T-helper 17 cell (primary cell): ENCODE results near the gene KCTD2. TPM values are rescaled to one million over a fixed set of nuclear protein-coding genes. Genes with fewer than 3 reads are reported as not detected.

Experiments used
- ATAC-seq: fragments of 150-1000 bp; cut with Tn5 transposase; 2 replicates; pipeline ENCODE4 v1.10.0; 2021; ENCODE audit warnings: mild to moderate bottlenecking, moderate library complexity
- DNase-seq, 3 donors: peaks; one replicate each; pipeline versions ENCODE4 v3.0.0 to v3.0.0-alpha.2; 2020 to 2021
- H3K9me3 ChIP-seq: one replicate; pipeline ENCODE4 v1.7.0; 2013; ENCODE audit warnings: low read length, mild to moderate bottlenecking; ENCODE audit not compliant: control insufficient read depth, poor library complexity, severe bottlenecking
- H3K27ac Mint-ChIP-seq: one replicate; pipeline ENCODE4 v1.8.0; 2022; ENCODE audit warnings: mild to moderate bottlenecking, moderate library complexity, mixed read lengths
- H3K27me3 Mint-ChIP-seq: one replicate; pipeline ENCODE4 v1.8.0; 2022; ENCODE audit warnings: mixed read lengths
- H3K36me3 Mint-ChIP-seq: one replicate; pipeline ENCODE4 v1.8.0; 2022; ENCODE audit warnings: low read depth, mixed read lengths
- H3K4me1 Mint-ChIP-seq: one replicate; pipeline ENCODE4 v1.8.0; 2022; ENCODE audit warnings: mild to moderate bottlenecking, mixed read lengths
- H3K4me3 Mint-ChIP-seq: one replicate; pipeline ENCODE4 v1.8.0; 2022; ENCODE audit warnings: mild to moderate bottlenecking, moderate library complexity, mixed read lengths
- total RNA-seq, 4 donors: library from RNA in 2 of 4; stranded (reverse) in 2 of 4; gene quantifications; one replicate each; pipeline ENCODE4 v1.2.3 and lab custom pipeline; 2022 to 2026

Gene KCTD2
- total RNA-seq, 2 donors from 2014 or later: 20.4 to 27.7 TPM

- H3K9me3 ChIP-seq: no peaks in the 10 kb centered on the region
- peak overlapping the region; percentile 3 for H3K27ac Mint-ChIP-seq
- ATAC-seq: no peak
- H3K4me3 Mint-ChIP-seq: peak overlapping the region; percentile 31
- H3K4me1 Mint-ChIP-seq: peaks cover 19% of the 10 kb centered on the region
- no peak for DNase-seq
- H3K27me3 Mint-ChIP-seq: no peaks in the 10 kb centered on the region
- H3K36me3 Mint-ChIP-seq: no peaks in the 10 kb centered on the region
These were observed 32.0 kb downstream of the KCTD2 start for GRCh38 chr17:75079023-75079373.

GRCh38 chr17:75081611-75082540, 34.9 kb downstream of the KCTD2 start:
- H3K36me3 Mint-ChIP-seq: no peaks in the 10 kb centered on the region
- peaks cover 28% of the 10 kb centered on the region for H3K4me1 Mint-ChIP-seq
- ATAC-seq (no peak), DNase-seq (no peak)
- no peaks in the 10 kb centered on the region for H3K27me3 Mint-ChIP-seq
- no peaks in the 10 kb centered on the region for H3K9me3 ChIP-seq
- H3K27ac Mint-ChIP-seq: no peak overlapping the region
- no peak overlapping the region for H3K4me3 Mint-ChIP-seq

- Mint-ChIP-seq H3K4me3 (no peak overlapping the region), H3K27ac (no peak overlapping the region), H3K27me3 (no peaks in the 10 kb centered on the region)
These were observed 35.7 kb downstream of the KCTD2 start for GRCh38 chr17:75082683-75083082.

GRCh38 chr17:75084039-75084660, 37.1 kb downstream of the KCTD2 start:
- peaks cover 29% of the 10 kb centered on the region for H3K4me1 Mint-ChIP-seq
- DNase-seq (no peak), ATAC-seq (no peak)
- no peaks in the 10 kb centered on the region for H3K9me3 ChIP-seq
- H3K4me3 Mint-ChIP-seq: peak overlapping the region; percentile 19
- peak overlapping the region; percentile 16 for H3K27ac Mint-ChIP-seq
- H3K36me3 Mint-ChIP-seq: no peaks in the 10 kb centered on the region
- H3K27me3 Mint-ChIP-seq: no peaks in the 10 kb centered on the region

More at GRCh38 chr17:75082683-75083082, 35.7 kb downstream of the KCTD2 start:
- no peak for ATAC-seq
- H3K36me3 Mint-ChIP-seq: no peaks in the 10 kb centered on the region
- DNase-seq: no peak
- H3K9me3 ChIP-seq: no peaks in the 10 kb centered on the region
- peaks cover 26% of the 10 kb centered on the region for H3K4me1 Mint-ChIP-seq

GRCh38 chr17:75086496-75087181, 39.6 kb downstream of the KCTD2 start:
- peak overlapping the region; percentile 89 for H3K4me3 Mint-ChIP-seq
- no peaks in the 10 kb centered on the region for H3K36me3 Mint-ChIP-seq
- peak overlapping the region; percentile 71 for H3K27ac Mint-ChIP-seq
- no peak for DNase-seq
- peaks cover 48% of the 10 kb centered on the region for H3K4me1 Mint-ChIP-seq
- no peaks in the 10 kb centered on the region for H3K9me3 ChIP-seq
- ATAC-seq: no peak
- H3K27me3 Mint-ChIP-seq: no peaks in the 10 kb centered on the region

- H3K9me3 ChIP-seq: no peaks in the 10 kb centered on the region
- no peaks in the 10 kb centered on the region for H3K27me3 Mint-ChIP-seq
- ATAC-seq (peak; percentile 7), DNase-seq (no peak)
- H3K27ac Mint-ChIP-seq: peak overlapping the region; percentile 71
- H3K36me3 Mint-ChIP-seq: no peaks in the 10 kb centered on the region
- peaks cover 51% of the 10 kb centered on the region for H3K4me1 Mint-ChIP-seq
- peak overlapping the region; percentile 89 for H3K4me3 Mint-ChIP-seq
These were observed 40.1 kb downstream of the KCTD2 start for GRCh38 chr17:75087182-75087557.

- peaks cover 54% of the 10 kb centered on the region for H3K4me1 Mint-ChIP-seq
- no peaks in the 10 kb centered on the region for H3K27me3 Mint-ChIP-seq
- peak within 1 kb of the TSS; percentile 89 for H3K4me3 Mint-ChIP-seq
- no peaks in the 10 kb centered on the region for H3K9me3 ChIP-seq
- H3K36me3 Mint-ChIP-seq: peaks cover 2% of the 10 kb centered on the region
- H3K27ac Mint-ChIP-seq: peak within 1 kb of the TSS; percentile 71
- ATAC-seq (peak; percentile 74), DNase-seq (peak in 2 of 3 donors; percentile 27 to 29)
These were observed 40.8 kb downstream of the KCTD2 start, which contains the start of gene SLC16A5 for GRCh38 chr17:75087558-75088453. SLC16A5 (plus strand) TSS chr17:75087954; CDS start chr17:75093637, 5,683 bp downstream.

- Mint-ChIP-seq H3K4me3 (peak overlapping the region; percentile 89), H3K27ac (peak overlapping the region; percentile 90), H3K36me3 (peaks cover 2% of the 10 kb centered on the region), H3K4me1 (peaks cover 54% of the 10 kb centered on the region), H3K27me3 (no peaks in the 10 kb centered on the region)
- H3K9me3 ChIP-seq: no peaks in the 10 kb centered on the region
- DNase-seq: no peak
- ATAC-seq: peak; percentile 12
These were observed 41.7 kb downstream of the KCTD2 start for GRCh38 chr17:75088465-75089417.

- no peaks in the 10 kb centered on the region for H3K9me3 ChIP-seq
- H3K4me1 Mint-ChIP-seq: peaks cover 48% of the 10 kb centered on the region
- ATAC-seq (no peak), DNase-seq (no peak)
- H3K4me3 Mint-ChIP-seq: peak overlapping the region; percentile 58
- H3K27me3 Mint-ChIP-seq: no peaks in the 10 kb centered on the region
- H3K36me3 Mint-ChIP-seq: peaks cover 2% of the 10 kb centered on the region
- peak overlapping the region; percentile 77 for H3K27ac Mint-ChIP-seq
These were observed 44.1 kb downstream of the KCTD2 start for GRCh38 chr17:75090871-75091854.

GRCh38 chr17:75091855-75092327, 44.9 kb downstream of the KCTD2 start:
- H3K27ac Mint-ChIP-seq: peak overlapping the region; percentile 77
- H3K9me3 ChIP-seq: no peaks in the 10 kb centered on the region
- no peaks in the 10 kb centered on the region for H3K27me3 Mint-ChIP-seq
- H3K4me3 Mint-ChIP-seq: no peak overlapping the region
- H3K36me3 Mint-ChIP-seq: peaks cover 2% of the 10 kb centered on the region
- H3K4me1 Mint-ChIP-seq: peaks cover 43% of the 10 kb centered on the region
- no peak for DNase-seq
- no peak for ATAC-seq
